Peyer's patch (tissue), 4 donors: ENCODE data around the gene SCFD2.

Experiments
- CTCF ChIP-seq, 6 experiments: fragments of 450-650 bp in 4 of 6; fragments of 200-600 bp in 2 of 6; sonication (generic) in 1 of 6; IDR thresholded peaks; one replicate each; pipeline ENCODE4 v1.5.1; 2017 to 2019; ENCODE audit warnings: antibody characterized with exemption in 6 of 6, mild to moderate bottlenecking in 3 of 6, moderate library complexity in 1 of 6
- POLR2A ChIP-seq, 2 donors: fragments of 450-650 bp; IDR thresholded peaks; one replicate each; pipeline ENCODE4 v1.5.1; 2017; ENCODE audit warnings: antibody characterized with exemption in 2 of 2, mild to moderate bottlenecking in 2 of 2, moderate library complexity in 2 of 2

GRCh38 chr4:53234669-53235068 is 131.2 kb downstream of the SCFD2 start:
- no peak for TF ChIP-seq CTCF (IDR thresholded peaks at IDR 0.05)
- TF ChIP-seq POLR2A (IDR thresholded peaks at IDR 0.05): no peak
